Caco-2 (cell line): ENCODE measurements around the gene ALDH3A1. TPM values are rescaled to one million over a fixed set of nuclear protein-coding genes. Genes with fewer than 3 reads are reported as not detected.

ENCODE experiments used
- BruUV-seq: library from RNA; stranded (reverse); fragments of 400-500 nt; replicated peaks from 2 replicates; lab custom pipeline; 2021; lab: Mats Ljungman, UMichigan
- CTCF ChIA-PET: fragments of 300-600 bp; sonication (Branson Sonifier 250); formaldehyde crosslinking; loops from one replicate; lab custom pipeline; 2022; ENCODE audit warnings: antibody characterized with exemption; lab: Charles Lee
- POLR2A ChIA-PET: fragments of 300-600 bp; sonication (Branson Sonifier 250); formaldehyde crosslinking; loops from one replicate; lab custom pipeline; 2022; ENCODE audit warnings: antibody characterized with exemption; lab: Charles Lee
- DNase-seq, 2 experiments: peaks; one replicate each; pipeline versions ENCODE4 v3.0.0 to v3.0.0-alpha.2; 2020 to 2022
- H3K27me3 ChIP-seq: replicated peaks from 2 replicates; pipeline ENCODE4 v1.6.0; 2011; ENCODE audit warnings: low read length; ENCODE audit not compliant: control insufficient read depth, insufficient read depth
- H3K36me3 ChIP-seq: 2 replicates; pipeline ENCODE4 v1.5.1; 2011; ENCODE audit warnings: low read length; ENCODE audit not compliant: control insufficient read depth, insufficient read depth
- H3K4me1 ChIP-seq: fragments of 250-450 bp; sonication (Bioruptor Pico); 2 replicates; pipeline ENCODE4 v1.5.1; 2020; ENCODE audit warnings: mild to moderate bottlenecking
- H3K4me3 ChIP-seq: 2 replicates; pipeline ENCODE4 v1.5.1; 2011; ENCODE audit warnings: low read depth, mild to moderate bottlenecking, control low read depth, low read length
- H3K9me3 ChIP-seq: fragments of 250-450 bp; sonication (Bioruptor Pico); 2 replicates; pipeline ENCODE4 v1.5.1; 2020; ENCODE audit warnings: mild to moderate bottlenecking, moderate library complexity
- H3K27ac Mint-ChIP-seq: one replicate; pipeline ENCODE4 v1.8.0; 2022; ENCODE audit warnings: mixed read lengths; ENCODE audit not compliant: unreplicated experiment
- H3K27me3 Mint-ChIP-seq: one replicate; pipeline ENCODE4 v1.8.0; 2022; ENCODE audit warnings: mixed read lengths; ENCODE audit not compliant: insufficient read depth, unreplicated experiment
- H3K36me3 Mint-ChIP-seq: one replicate; pipeline ENCODE4 v1.8.0; 2022; ENCODE audit warnings: mild to moderate bottlenecking, mixed read lengths; ENCODE audit not compliant: insufficient read depth, unreplicated experiment
- H3K4me1 Mint-ChIP-seq: one replicate; pipeline ENCODE4 v1.8.0; 2022; ENCODE audit warnings: low read depth, mixed read lengths; ENCODE audit not compliant: unreplicated experiment
- H3K4me3 Mint-ChIP-seq: one replicate; pipeline ENCODE4 v1.8.0; 2022; ENCODE audit warnings: mild to moderate bottlenecking, moderate library complexity, mixed read lengths; ENCODE audit not compliant: unreplicated experiment
- H3K9me3 Mint-ChIP-seq: one replicate; pipeline ENCODE4 v1.8.0; 2022; ENCODE audit warnings: mixed read lengths; ENCODE audit not compliant: unreplicated experiment
- intact Hi-C: fragments of 100-400 bp; cut with micrococcal nuclease; formaldehyde crosslinking; loops from one replicate; pipeline ENCODE4 v1.10.0; 2022; ENCODE audit not compliant: unreplicated experiment
- total RNA-seq: library from RNA; stranded (reverse); gene quantifications from 2 replicates; pipeline ENCODE4 v1.2.3, GENCODE V29; 2022
- TF ChIP-seq, protein P1 (sequence below), 2 experiments: fragments of 200-600 bp in 1 of 2; IDR thresholded peaks; 1 replicate in 1 of 2; 2 replicates in 1 of 2; pipeline versions ENCODE4 v1.5.1 to v1.8.0; 2011 to 2022; ENCODE audit warnings: antibody characterized with exemption in 1 of 2, control low read depth in 1 of 2, inconsistent platforms in 1 of 2, low read depth in 1 of 2, low read length in 1 of 2, mild to moderate bottlenecking in 1 of 2, moderate library complexity in 1 of 2; ENCODE audit not compliant: insufficient read depth in 1 of 2, severe bottlenecking in 1 of 2, unreplicated experiment in 1 of 2

The ALDH3A1 gene
- total RNA-seq, 1 experiment from 2014 or later = 8.3 TPM

DNA sequence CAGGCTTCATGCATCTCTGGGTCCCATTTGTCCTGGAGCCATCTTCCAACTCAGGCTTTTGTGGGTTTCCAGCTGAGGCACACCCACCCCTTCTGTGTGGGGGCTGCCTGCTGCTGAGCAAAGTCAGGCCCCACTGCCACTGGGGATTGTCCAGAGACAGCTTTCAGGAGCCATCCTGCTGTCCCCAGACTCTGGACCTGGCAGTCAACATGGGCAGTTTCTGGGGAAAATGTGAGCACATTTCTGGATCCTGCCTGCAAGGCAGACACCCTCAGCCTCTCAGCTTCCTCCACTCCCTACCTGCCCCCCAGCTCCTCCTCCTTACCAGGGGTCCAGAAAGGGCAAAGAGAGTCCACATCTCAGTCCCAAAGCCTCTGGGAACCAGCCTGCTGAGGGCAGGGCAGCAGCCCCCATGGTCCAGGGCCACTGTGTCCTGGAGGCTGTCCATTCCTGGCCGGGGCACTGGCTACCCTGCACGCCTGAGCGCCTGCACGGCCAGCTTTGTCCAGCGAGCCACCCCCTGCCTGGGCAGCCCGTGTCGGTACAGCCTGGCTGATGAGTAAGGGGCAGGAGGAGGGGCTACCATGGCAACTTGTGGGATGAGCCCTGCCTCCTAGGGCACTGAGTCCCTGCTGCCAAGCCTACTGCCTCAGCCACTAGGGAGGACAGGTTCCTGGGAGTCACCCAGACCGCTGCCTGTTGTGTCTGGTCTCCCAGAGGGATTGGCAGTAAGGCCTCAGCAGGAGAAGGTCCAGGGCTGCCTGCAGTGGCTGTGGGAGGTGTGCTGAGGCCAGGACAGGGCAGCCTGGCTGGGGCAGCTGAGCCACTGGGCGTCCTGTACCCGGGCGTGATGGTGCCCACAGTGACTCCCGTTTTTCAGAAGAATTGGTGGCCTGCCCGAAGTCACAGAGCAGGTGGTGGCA is 31.7 kb downstream of the ALDH3A1 start, which contains the start of gene SLC47A2:
Gene SLC47A2, minus strand, starts transcription at position 477 of the 923 bp plus-strand sequence. Its CDS starts 29 bp downstream, at position 448.
- H3K9me3 ChIP-seq = no peaks in the 10 kb centered on the region
- H3K4me3 ChIP-seq = no peak within 1 kb of the TSS
- DNase-seq = peak in 1 of 2 experiments; percentile 35
- TF ChIP-seq, protein P1, sequence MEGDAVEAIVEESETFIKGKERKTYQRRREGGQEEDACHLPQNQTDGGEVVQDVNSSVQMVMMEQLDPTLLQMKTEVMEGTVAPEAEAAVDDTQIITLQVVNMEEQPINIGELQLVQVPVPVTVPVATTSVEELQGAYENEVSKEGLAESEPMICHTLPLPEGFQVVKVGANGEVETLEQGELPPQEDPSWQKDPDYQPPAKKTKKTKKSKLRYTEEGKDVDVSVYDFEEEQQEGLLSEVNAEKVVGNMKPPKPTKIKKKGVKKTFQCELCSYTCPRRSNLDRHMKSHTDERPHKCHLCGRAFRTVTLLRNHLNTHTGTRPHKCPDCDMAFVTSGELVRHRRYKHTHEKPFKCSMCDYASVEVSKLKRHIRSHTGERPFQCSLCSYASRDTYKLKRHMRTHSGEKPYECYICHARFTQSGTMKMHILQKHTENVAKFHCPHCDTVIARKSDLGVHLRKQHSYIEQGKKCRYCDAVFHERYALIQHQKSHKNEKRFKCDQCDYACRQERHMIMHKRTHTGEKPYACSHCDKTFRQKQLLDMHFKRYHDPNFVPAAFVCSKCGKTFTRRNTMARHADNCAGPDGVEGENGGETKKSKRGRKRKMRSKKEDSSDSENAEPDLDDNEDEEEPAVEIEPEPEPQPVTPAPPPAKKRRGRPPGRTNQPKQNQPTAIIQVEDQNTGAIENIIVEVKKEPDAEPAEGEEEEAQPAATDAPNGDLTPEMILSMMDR (IDR thresholded peaks at IDR 0.05; ENCODE audit: insufficient read depth in 1 of 2, low read depth in 1 of 2, low read length in 1 of 2, severe bottlenecking in 1 of 2, unreplicated experiment in 1 of 2) = no peak
- no peaks in the 10 kb centered on the region for H3K27me3 Mint-ChIP-seq
- H3K36me3 ChIP-seq = no peaks in the 10 kb centered on the region
- intact Hi-C loops = loop anchor here (5.0 kb wide), 1 partner anchor 51 kb away; no protein-coding TSS in a partner anchor
- no peaks in the 10 kb centered on the region for H3K9me3 Mint-ChIP-seq
- CTCF ChIA-PET = interaction anchor here (0.7 to 1.6 kb wide), 2 partner anchors 46 to 110 kb away, joined by 5 read pairs; no protein-coding TSS in a partner anchor
- no peaks in the 10 kb centered on the region for H3K36me3 Mint-ChIP-seq
- no TSS peak for BruUV-seq
- POLR2A ChIA-PET = interaction anchor here (0.6 kb wide), 1 partner anchor 41 kb away, joined by 3 read pairs; no protein-coding TSS in a partner anchor
- H3K4me1 Mint-ChIP-seq = peaks cover 12% of the 10 kb centered on the region
- H3K4me1 ChIP-seq = peaks cover 44% of the 10 kb centered on the region
- H3K27ac Mint-ChIP-seq = peak within 1 kb of the TSS; percentile 40
- H3K27me3 ChIP-seq = no peaks in the 10 kb centered on the region
- no peak within 1 kb of the TSS for H3K4me3 Mint-ChIP-seq

DNA sequence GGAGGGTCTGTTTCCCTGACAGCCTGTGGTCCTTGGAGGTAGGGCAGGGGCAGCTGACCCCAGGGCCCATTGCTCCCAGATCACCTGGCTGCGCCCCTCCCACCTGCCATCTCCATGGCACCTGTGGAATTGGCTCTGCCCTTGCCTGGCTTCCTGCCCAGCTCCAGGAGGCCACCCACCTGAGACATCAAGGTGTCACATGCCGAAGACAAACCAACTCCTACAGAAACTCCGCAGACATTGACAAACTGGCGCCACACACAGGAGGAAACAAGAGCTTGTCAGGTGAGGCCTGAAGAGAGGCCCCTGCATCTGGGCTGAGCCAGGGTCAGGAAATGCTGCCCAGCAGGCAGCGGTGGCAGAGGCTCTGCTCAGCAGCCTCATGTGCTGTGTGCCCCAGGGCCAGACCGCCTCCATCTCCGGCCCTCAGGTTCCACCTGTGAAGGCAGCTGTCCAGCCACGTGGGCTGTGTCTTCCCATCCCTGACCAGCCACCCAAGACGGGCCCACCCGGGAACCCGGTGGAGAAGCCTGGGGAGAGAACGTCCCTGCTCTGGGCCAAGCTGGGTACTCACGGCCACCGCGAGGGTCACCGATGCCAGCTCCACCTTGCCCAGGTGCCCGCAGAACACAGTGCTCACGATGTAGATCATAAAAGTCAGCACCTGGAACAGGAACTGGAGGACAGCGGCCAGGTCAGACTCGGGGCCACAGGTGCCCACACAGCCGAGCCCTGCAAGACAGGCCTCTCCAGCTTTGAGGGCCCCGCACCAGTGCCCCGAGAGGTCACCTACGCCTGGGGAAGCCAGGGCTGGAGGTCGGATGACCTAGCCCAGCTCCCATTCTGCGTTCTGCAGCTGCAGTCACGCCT is 33.3 kb downstream of the ALDH3A1 start:
- BruUV-seq = no TSS peak
- no peaks in the 10 kb centered on the region for H3K36me3 ChIP-seq
- Mint-ChIP-seq H3K4me1 (peaks cover 12% of the 10 kb centered on the region), H3K27me3 (no peaks in the 10 kb centered on the region), H3K36me3 (no peaks in the 10 kb centered on the region), H3K27ac (no peak overlapping the region), H3K4me3 (no peak overlapping the region), H3K9me3 (no peaks in the 10 kb centered on the region)
- H3K27me3 ChIP-seq = no peaks in the 10 kb centered on the region
- H3K4me3 ChIP-seq = no peak overlapping the region
- ChIA-PET CTCF (no interaction called here), POLR2A (no interaction called here)
- intact Hi-C loops = loop anchor here (5.0 kb wide), 1 partner anchor 53 kb away; no protein-coding TSS in a partner anchor
- H3K4me1 ChIP-seq = peaks cover 35% of the 10 kb centered on the region
- no peaks in the 10 kb centered on the region for H3K9me3 ChIP-seq
- DNase-seq = no peak
- TF ChIP-seq, protein P1 (IDR thresholded peaks at IDR 0.05; ENCODE audit: insufficient read depth in 1 of 2, low read depth in 1 of 2, low read length in 1 of 2, severe bottlenecking in 1 of 2, unreplicated experiment in 1 of 2) = no peak

DNA sequence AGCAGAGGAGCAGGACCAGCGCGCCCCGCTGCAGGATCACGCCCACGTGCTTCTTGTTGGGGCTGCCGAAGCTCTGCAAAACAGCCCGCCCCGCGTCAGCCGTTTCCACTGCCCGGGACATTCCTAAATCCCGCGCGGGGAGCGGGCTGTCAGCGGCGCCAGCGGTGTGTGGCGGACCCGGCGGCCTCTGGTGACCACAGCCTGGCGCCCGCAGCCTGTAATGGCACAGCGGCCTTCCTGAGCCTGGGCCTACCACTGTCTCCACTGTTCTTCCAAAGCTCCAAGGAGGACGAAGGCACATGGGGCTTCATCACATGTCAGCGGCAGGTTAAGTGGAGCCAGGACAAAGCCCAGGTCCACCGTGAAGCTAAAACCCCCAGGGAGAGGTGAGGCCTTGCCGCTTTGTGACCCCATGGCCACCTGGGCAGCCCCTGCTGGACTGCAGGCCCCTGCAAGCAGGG is 34.2 kb downstream of the ALDH3A1 start:
- peaks cover 27% of the 10 kb centered on the region for H3K4me1 ChIP-seq
- no peak overlapping the region for H3K27ac Mint-ChIP-seq
- TF ChIP-seq, protein P1 (IDR thresholded peaks at IDR 0.05; ENCODE audit: insufficient read depth in 1 of 2, low read depth in 1 of 2, low read length in 1 of 2, severe bottlenecking in 1 of 2, unreplicated experiment in 1 of 2) = no peak
- no peak for DNase-seq
- no peaks in the 10 kb centered on the region for H3K9me3 ChIP-seq
- H3K4me3 ChIP-seq = no peak overlapping the region
- POLR2A ChIA-PET = no interaction called here
- intact Hi-C loops = no loop called here
- H3K4me3 Mint-ChIP-seq = no peak overlapping the region
- no peaks in the 10 kb centered on the region for H3K27me3 Mint-ChIP-seq
- no peaks in the 10 kb centered on the region for H3K9me3 Mint-ChIP-seq
- no TSS peak for BruUV-seq
- no peaks in the 10 kb centered on the region for H3K27me3 ChIP-seq
- H3K36me3 ChIP-seq = no peaks in the 10 kb centered on the region
- CTCF ChIA-PET = no interaction called here
- H3K36me3 Mint-ChIP-seq = no peaks in the 10 kb centered on the region
- H3K4me1 Mint-ChIP-seq = peaks cover 12% of the 10 kb centered on the region
